GM21423 (cell line): ENCODE measurements around the gene SARDH.
"Not testable (repeated sequence)": the region's sequence is repeated elsewhere in the genome, so short reads cannot be mapped to it uniquely, and the experiment has no call there.

Experiments
- ATAC-seq: cut with Tn5 transposase; IDR thresholded peaks from one replicate; pipeline ENCODE4 v1.9.1; 2021; ENCODE audit warnings: mild to moderate bottlenecking, moderate library complexity; ENCODE audit not compliant: unreplicated experiment

Gene SARDH

GRCh38 chr9:133635533-133636531 lies 102.3 kb downstream of the SARDH start, which contains the start of gene DBH:
Gene DBH (plus strand): TSS chr9:133636363. CDS start chr9:133636372, 9 bp downstream.
- no peak for ATAC-seq

DNA sequence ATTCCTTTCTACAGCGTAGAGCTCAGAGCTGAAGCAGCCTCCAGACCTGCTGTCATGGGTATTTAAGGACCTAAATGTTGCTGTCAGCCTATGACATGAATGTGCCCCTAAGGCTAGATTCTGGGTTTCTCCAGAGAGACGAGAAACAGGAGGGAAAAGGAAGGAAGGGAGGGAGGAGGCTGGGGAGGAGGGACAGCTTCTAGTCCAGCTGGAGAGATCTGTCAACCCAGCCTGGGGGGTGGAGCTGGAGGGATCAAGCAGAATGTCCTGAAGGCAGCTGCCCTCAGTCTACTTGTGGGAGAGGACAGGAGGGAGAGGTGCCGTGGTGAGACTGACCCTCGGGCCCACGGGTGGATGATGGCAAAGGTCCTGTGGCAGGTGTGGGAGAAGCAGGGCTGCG lies 103.1 kb downstream of the SARDH start:
- ATAC-seq = no peak

DNA sequence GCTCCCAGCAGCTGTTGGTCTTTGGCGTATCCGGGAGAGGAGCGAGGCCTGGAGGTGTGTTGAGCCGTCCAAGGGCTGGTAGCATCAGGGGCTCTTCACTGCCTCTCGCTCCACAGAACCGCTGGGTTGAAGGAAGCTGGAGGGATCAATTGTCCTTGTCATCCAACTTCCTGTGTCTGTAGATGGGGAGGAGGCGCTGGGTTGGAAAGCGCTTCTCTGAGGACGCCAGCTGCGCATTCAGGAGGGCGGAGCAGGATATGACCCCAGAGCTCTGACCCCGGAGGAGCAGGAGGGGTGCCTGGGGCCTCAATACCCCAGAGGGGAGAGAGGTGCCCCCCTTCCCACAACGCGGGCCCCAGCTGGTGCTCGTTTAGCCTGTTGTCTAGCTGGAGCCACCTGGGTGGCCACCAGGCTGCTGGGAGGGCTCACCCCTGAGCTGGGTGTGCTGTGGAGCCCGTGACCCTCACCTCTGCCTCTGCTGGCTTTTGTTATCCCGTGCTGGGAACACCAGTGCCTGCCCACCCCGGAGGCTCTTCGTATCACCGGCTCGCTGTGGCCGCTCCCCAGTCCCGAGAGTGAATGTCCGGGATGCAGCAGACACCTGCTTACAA lies 104.0 kb downstream of the SARDH start:
- ATAC-seq = no peak

GRCh38 chr9:133633681-133634080 lies 104.5 kb downstream of the SARDH start:
- ATAC-seq = no peak

- ATAC-seq = no peak
Measured at GRCh38 chr9:133632806-133633680, 105.1 kb downstream of the SARDH start.

DNA sequence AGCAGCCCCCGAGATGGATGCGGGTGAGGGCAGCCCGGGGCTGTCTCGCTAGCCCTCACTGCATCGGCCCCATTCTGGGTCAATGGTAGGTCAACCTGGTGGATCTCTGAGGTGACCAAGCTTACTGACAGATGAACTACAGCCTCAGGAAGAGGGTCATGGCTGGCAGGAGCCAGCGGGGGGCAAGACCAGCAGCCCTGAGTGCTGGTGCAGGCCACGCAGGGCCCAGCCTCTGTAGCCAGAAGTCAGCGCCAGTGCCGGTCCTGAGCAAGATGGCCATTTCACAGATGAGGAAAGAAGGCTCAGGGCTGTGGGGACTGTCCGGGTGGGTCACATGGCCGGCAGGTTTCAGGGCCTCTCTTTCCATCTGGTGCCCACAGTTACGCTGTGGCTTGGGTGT lies 107.0 kb downstream of the SARDH start:
- no peak for ATAC-seq

DNA sequence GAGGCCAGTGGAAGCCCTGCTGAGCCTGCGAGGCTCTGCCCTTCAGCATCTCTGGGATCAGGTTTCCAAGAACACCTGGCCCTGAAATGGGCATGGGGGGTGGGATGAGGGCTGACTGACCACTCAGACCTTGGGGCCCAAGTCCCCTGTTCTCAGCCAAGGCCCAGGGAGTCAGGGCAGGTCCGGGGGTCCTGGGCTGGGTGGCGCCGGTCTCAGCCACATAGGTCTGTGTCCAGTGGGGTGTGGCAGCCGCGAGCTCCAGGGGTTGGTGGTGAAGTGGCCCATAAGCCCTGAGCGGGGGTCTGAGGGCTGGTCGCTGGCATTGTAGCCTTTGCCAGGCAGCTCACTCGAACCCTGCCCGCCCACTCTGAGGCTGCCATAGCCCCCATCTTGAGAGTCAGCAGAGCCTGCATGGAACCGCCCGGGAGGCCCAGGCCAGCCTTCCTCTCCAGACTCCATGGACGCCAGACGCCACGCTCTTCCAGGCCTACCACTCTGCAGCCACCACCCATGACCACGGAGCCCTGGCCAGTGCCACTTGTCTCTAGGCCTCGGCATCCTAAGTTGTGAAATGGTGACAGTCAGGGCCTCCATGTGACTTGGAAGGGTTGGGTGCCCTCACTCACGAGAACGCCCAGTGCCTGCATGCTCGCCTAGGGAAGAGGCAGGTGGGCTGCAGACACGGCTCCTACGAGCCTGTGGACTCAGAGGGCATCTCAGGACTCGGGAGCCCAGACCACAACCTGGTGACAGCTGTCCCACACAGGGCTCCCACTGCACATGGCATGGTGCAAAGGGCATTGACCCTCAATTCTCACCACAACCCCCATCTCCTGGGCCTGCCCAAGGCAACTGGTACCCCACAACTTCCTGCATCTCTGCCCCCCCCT lies 108.7 kb downstream of the SARDH start:
- ATAC-seq = no peak

- ATAC-seq = no peak
Measured at GRCh38 chr9:133628766-133629165, 109.4 kb downstream of the SARDH start.

DNA sequence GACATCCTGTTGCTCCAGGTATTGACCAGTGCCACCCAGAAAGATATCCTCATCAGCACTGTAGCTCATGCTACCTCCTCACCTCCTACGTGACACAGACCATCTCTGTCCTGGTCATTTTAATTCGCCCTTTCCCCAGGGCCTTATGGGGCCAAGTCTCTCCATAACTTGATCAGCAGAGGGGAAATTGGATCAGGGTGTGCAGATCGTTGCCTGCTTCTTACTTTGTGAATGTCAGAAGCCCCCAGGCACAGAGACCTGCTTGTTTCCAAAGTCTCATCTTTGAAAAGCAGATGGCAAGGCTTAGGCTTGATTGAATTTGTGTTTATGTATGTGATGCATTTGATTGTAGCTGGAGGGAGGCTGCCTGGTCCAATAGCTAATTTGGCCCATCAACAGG lies 110.8 kb downstream of the SARDH start:
- ATAC-seq = no peak

- not testable (repeated sequence) for ATAC-seq
Measured at GRCh38 chr9:133626008-133626407, 112.1 kb downstream of the SARDH start.

DNA sequence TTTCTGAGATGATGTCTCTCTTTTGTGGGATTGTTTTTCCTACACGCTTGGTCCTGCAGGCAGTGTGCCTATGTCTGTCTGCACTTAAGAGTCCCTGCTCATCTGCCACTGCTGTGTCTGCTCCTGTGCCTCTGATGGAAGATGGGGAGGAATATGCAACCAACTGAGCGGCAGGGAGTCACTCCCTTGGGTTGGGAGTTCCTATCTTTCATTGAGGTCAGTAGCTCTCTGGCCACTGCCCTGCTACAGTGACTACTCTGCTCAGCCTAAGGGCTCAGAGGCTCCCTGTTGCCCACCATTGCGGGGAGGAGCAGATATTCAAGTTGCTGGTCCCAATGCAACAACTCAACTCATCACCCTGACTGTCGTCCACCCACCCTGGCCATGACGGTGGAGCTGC lies 115.6 kb downstream of the SARDH start:
- no peak for ATAC-seq

- ATAC-seq = no peak
Measured at GRCh38 chr9:133621725-133622267, 116.4 kb downstream of the SARDH start.

DNA sequence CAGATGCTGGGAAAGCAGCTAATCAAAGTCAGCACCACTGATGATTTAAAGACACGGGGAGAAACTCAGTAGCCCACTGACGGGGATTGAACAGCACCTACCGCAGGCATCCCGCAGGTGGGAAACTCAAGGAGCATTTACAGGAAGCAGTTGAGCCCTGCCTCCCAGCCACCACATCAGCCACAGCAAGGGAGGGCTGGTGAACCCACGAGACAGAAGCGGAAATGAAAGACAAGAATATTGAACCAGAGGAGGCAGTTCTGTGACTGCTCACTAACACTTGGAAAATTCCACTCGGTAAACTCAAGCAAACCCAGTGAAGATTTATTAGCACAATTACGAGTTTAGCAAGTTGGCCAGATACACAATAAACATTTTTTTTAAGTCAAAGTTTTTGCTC lies 118.4 kb downstream of the SARDH start:
- no peak for ATAC-seq

- ATAC-seq = no peak
Measured at GRCh38 chr9:133618726-133619125, 119.4 kb downstream of the SARDH start.

GRCh38 chr9:133616643-133617405 lies 121.3 kb downstream of the SARDH start:
- ATAC-seq = no peak

DNA sequence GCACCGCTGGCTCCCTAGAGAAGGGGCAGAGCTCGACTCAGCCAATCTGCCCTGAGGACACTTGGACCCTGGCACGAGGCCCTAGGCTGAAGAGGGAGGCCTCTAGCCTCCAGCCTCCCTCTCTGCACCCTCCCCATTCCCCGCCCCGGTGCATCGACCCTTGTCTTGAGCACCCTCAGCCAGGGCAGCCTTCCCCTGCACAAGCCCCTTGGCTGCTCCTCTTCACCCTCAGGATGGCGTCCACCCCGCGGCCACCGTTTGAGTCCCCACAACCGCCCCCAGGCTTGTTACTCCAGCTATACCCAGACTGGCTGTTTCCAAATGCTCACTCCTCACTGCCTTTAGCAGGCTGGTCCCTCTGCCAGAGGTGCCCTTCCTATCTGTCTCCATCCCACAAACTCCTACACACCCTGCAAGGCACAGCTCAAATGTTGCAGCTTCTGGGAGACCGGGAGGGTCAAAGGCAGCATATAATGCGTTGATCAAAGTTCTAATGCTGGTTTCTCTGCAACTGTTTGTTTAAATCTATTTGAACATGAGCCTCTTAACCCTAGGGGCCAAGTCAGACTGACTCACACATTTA lies 122.5 kb downstream of the SARDH start:
- ATAC-seq = no peak

- no peak for ATAC-seq
Measured at GRCh38 chr9:133615186-133615585, 123.0 kb downstream of the SARDH start.

DNA sequence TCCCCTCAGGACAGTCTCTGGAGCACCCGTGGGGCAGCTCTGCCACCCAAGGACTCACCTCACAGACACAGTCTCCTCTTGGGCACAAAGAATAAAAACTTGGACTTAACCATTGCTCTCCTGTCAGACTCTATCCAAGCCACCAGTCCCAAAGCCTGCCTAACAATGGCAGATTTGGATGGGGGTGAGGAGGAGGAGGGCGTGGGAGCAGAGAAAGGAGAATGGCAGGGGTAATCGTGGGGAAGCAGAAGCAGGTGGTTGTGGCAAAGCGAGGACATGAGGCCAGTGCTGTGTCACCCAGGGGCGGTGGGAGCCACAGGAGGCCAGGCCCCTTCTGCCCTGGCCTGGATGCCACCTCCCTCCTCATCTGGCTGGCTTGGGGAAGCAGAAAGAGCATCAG lies 123.5 kb downstream of the SARDH start:
- ATAC-seq = no peak

DNA sequence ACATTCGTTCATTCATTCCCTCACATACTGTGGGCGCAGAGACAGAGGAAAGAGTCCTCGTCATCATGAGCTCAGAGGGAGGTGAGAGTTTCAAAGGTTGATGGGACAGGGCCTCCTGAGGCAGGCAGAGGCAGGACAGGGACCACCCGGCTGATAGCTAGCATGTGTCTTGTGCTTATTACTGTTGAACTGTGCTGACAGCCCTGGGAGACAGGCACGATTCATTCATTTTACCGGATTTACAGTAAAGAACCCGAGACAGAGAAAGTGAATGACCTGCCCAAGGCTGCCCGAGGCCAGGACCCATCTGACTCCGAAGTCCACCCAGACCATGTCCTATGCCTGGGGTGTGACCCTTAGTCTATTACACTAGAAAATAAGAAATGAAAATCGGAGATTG lies 124.1 kb downstream of the SARDH start:
- no peak for ATAC-seq
